ENCODE data around the gene RHCG.

The RHCG gene

GRCh38 chr15:89502867-89503595 is 6.6 kb upstream of the RHCG start:
- no peak overlapping the region for H3K27ac ChIP-seq
- TF ChIP-seq ZFX (IDR thresholded peaks at IDR 0.05; ENCODE audit: borderline replicate concordance) (no peak), CTCF (IDR thresholded peaks at IDR 0.05) (no peak)

- TF ChIP-seq CTCF (IDR thresholded peaks at IDR 0.05): no peak
- no peak for TF ChIP-seq ZFX (IDR thresholded peaks at IDR 0.05; ENCODE audit: borderline replicate concordance)
- H3K27ac ChIP-seq: no peak overlapping the region
These were observed 5.3 kb upstream of the RHCG start for GRCh38 chr15:89501646-89502045.

- H3K27ac ChIP-seq: no peak overlapping the region
- TF ChIP-seq CTCF (IDR thresholded peaks at IDR 0.05) (peak; percentile 70), ZFX (IDR thresholded peaks at IDR 0.05; ENCODE audit: borderline replicate concordance) (no peak)
These were observed 4.3 kb upstream of the RHCG start for GRCh38 chr15:89500397-89501270.

GRCh38 chr15:89499156-89499555 is 2.8 kb upstream of the RHCG start:
- TF ChIP-seq ZFX (IDR thresholded peaks at IDR 0.05; ENCODE audit: borderline replicate concordance): no peak
- no peak for TF ChIP-seq CTCF (IDR thresholded peaks at IDR 0.05)
- H3K27ac ChIP-seq: no peak overlapping the region

GRCh38 chr15:89498574-89498906 is 2.2 kb upstream of the RHCG start:
- H3K27ac ChIP-seq: peak overlapping the region; percentile 46; the same call in 1 of the 2 replicates
- TF ChIP-seq CTCF (IDR thresholded peaks at IDR 0.05) (no peak), ZFX (IDR thresholded peaks at IDR 0.05; ENCODE audit: borderline replicate concordance) (no peak)

- no peak overlapping the region for H3K27ac ChIP-seq
- TF ChIP-seq ZFX (IDR thresholded peaks at IDR 0.05; ENCODE audit: borderline replicate concordance): no peak
- no peak for TF ChIP-seq CTCF (IDR thresholded peaks at IDR 0.05)
These were observed 848 bp upstream of the RHCG start for GRCh38 chr15:89497231-89497630.

- TF ChIP-seq CTCF (IDR thresholded peaks at IDR 0.05): no peak
- no peak for TF ChIP-seq ZFX (IDR thresholded peaks at IDR 0.05; ENCODE audit: borderline replicate concordance)
- no peak overlapping the region for H3K27ac ChIP-seq
These were observed 691 bp downstream of the RHCG start for GRCh38 chr15:89495638-89496145.

Data from 22Rv1 (cell line).